Activated naive CD8-positive, alpha-beta T cell treated with anti-CD3 and anti-CD28 coated beads for 36 hours (primary cell): ENCODE results near the gene KCNJ9. TPM values are rescaled to one million over a fixed set of nuclear protein-coding genes. Genes with fewer than 3 reads are reported as not detected.

Experiments used
- DNase-seq: peaks from one replicate; pipeline ENCODE4 v3.0.0; 2021
- H3K27ac Mint-ChIP-seq: one replicate; pipeline ENCODE4 v1.8.0; 2022; ENCODE audit warnings: mild to moderate bottlenecking, moderate library complexity, mixed read lengths
- H3K27me3 Mint-ChIP-seq: one replicate; pipeline ENCODE4 v1.8.0; 2022; ENCODE audit warnings: mild to moderate bottlenecking, mixed read lengths
- H3K36me3 Mint-ChIP-seq: one replicate; pipeline ENCODE4 v1.8.0; 2021; ENCODE audit warnings: mild to moderate bottlenecking, mixed read lengths
- H3K4me1 Mint-ChIP-seq: one replicate; pipeline ENCODE4 v1.8.0; 2021; ENCODE audit warnings: mixed read lengths
- H3K4me3 Mint-ChIP-seq: one replicate; pipeline ENCODE4 v1.8.0; 2022; ENCODE audit warnings: mild to moderate bottlenecking, moderate library complexity, mixed read lengths
- H3K9me3 Mint-ChIP-seq: one replicate; pipeline ENCODE4 v1.8.0; 2022; ENCODE audit warnings: mixed read lengths
- total RNA-seq, 2 experiments: library from RNA; stranded (reverse); gene quantifications; one replicate each; pipeline ENCODE4 v1.2.3, GENCODE V29; 2021

KCNJ9 gene
- total RNA-seq, 2 experiments from 2014 or later = 0.04 TPM; not detected in 1

GRCh38 chr1:160077486-160077885 is 3.9 kb upstream of the KCNJ9 start:
- Mint-ChIP-seq H3K9me3 (no peaks in the 10 kb centered on the region), H3K27me3 (peaks cover 51% of the 10 kb centered on the region), H3K4me3 (no peak overlapping the region), H3K27ac (no peak overlapping the region), H3K4me1 (peaks cover 16% of the 10 kb centered on the region), H3K36me3 (no peaks in the 10 kb centered on the region)
- DNase-seq = no peak

- peak; percentile 74 for DNase-seq
- Mint-ChIP-seq H3K27ac (no peak overlapping the region), H3K36me3 (no peaks in the 10 kb centered on the region)
Measured at GRCh38 chr1:160078512-160079195, 2.7 kb upstream of the KCNJ9 start.

GRCh38 chr1:160079448-160079847 is 1.9 kb upstream of the KCNJ9 start:
- Mint-ChIP-seq H3K9me3 (no peaks in the 10 kb centered on the region), H3K4me1 (peaks cover 20% of the 10 kb centered on the region), H3K36me3 (peaks cover 4% of the 10 kb centered on the region), H3K27me3 (peaks cover 49% of the 10 kb centered on the region), H3K27ac (no peak overlapping the region), H3K4me3 (no peak overlapping the region)
- no peak for DNase-seq

More at GRCh38 chr1:160078512-160079195, 2.7 kb upstream of the KCNJ9 start:
- Mint-ChIP-seq H3K4me1 (peaks cover 16% of the 10 kb centered on the region), H3K27me3 (peaks cover 49% of the 10 kb centered on the region), H3K9me3 (no peaks in the 10 kb centered on the region), H3K4me3 (no peak overlapping the region)

GRCh38 chr1:160080381-160081100 is 797 bp upstream of the KCNJ9 start:
- H3K9me3 Mint-ChIP-seq = no peaks in the 10 kb centered on the region
- no peak overlapping the region for H3K4me3 Mint-ChIP-seq
- no peak overlapping the region for H3K27ac Mint-ChIP-seq
- no peak for DNase-seq
- peaks cover 8% of the 10 kb centered on the region for H3K36me3 Mint-ChIP-seq
- H3K4me1 Mint-ChIP-seq = peaks cover 20% of the 10 kb centered on the region
- H3K27me3 Mint-ChIP-seq = peaks cover 49% of the 10 kb centered on the region

GRCh38 chr1:160082487-160082886 is 1.1 kb downstream of the KCNJ9 start:
- H3K27me3 Mint-ChIP-seq = peaks cover 46% of the 10 kb centered on the region
- H3K4me1 Mint-ChIP-seq = peaks cover 23% of the 10 kb centered on the region
- H3K36me3 Mint-ChIP-seq = peaks cover 15% of the 10 kb centered on the region
- DNase-seq = no peak
- no peaks in the 10 kb centered on the region for H3K9me3 Mint-ChIP-seq
- no peak overlapping the region for H3K27ac Mint-ChIP-seq
- H3K4me3 Mint-ChIP-seq = no peak overlapping the region

GRCh38 chr1:160082926-160083325 is 1.6 kb downstream of the KCNJ9 start:
- Mint-ChIP-seq H3K27me3 (peaks cover 46% of the 10 kb centered on the region), H3K4me3 (no peak overlapping the region), H3K4me1 (peaks cover 23% of the 10 kb centered on the region), H3K36me3 (peaks cover 15% of the 10 kb centered on the region), H3K9me3 (no peaks in the 10 kb centered on the region), H3K27ac (no peak overlapping the region)
- DNase-seq = no peak

GRCh38 chr1:160083968-160084770 is 2.8 kb downstream of the KCNJ9 start:
- Mint-ChIP-seq H3K36me3 (peaks cover 15% of the 10 kb centered on the region), H3K27me3 (peaks cover 38% of the 10 kb centered on the region), H3K27ac (no peak overlapping the region), H3K4me3 (peak overlapping the region; percentile 3), H3K4me1 (peaks cover 23% of the 10 kb centered on the region), H3K9me3 (no peaks in the 10 kb centered on the region)
- peak; percentile 76 for DNase-seq

GRCh38 chr1:160084771-160085321 is 3.5 kb downstream of the KCNJ9 start:
- H3K4me1 Mint-ChIP-seq = peaks cover 21% of the 10 kb centered on the region
- H3K27ac Mint-ChIP-seq = no peak overlapping the region
- no peak for DNase-seq
- no peak overlapping the region for H3K4me3 Mint-ChIP-seq
- peaks cover 33% of the 10 kb centered on the region for H3K27me3 Mint-ChIP-seq
- no peaks in the 10 kb centered on the region for H3K9me3 Mint-ChIP-seq
- peaks cover 15% of the 10 kb centered on the region for H3K36me3 Mint-ChIP-seq

- Mint-ChIP-seq H3K36me3 (peaks cover 15% of the 10 kb centered on the region), H3K27ac (no peak overlapping the region), H3K4me1 (peaks cover 11% of the 10 kb centered on the region), H3K9me3 (no peaks in the 10 kb centered on the region), H3K27me3 (peaks cover 24% of the 10 kb centered on the region), H3K4me3 (no peak overlapping the region)
- DNase-seq = peak; percentile 76
Measured at GRCh38 chr1:160085686-160086455, 4.5 kb downstream of the KCNJ9 start.

- peaks cover 15% of the 10 kb centered on the region for H3K36me3 Mint-ChIP-seq
- peaks cover 18% of the 10 kb centered on the region for H3K27me3 Mint-ChIP-seq
- no peak for DNase-seq
- H3K9me3 Mint-ChIP-seq = no peaks in the 10 kb centered on the region
- no peak overlapping the region for H3K27ac Mint-ChIP-seq
- H3K4me1 Mint-ChIP-seq = peaks cover 7% of the 10 kb centered on the region
- H3K4me3 Mint-ChIP-seq = no peak overlapping the region
Measured at GRCh38 chr1:160086456-160086892, 5.1 kb downstream of the KCNJ9 start.

GRCh38 chr1:160087118-160087662 is 5.9 kb downstream of the KCNJ9 start:
- peaks cover 18% of the 10 kb centered on the region for H3K36me3 Mint-ChIP-seq
- peaks cover 11% of the 10 kb centered on the region for H3K27me3 Mint-ChIP-seq
- DNase-seq = no peak
- H3K4me1 Mint-ChIP-seq = peaks cover 8% of the 10 kb centered on the region
- no peak overlapping the region for H3K4me3 Mint-ChIP-seq
- H3K27ac Mint-ChIP-seq = no peak overlapping the region
- no peaks in the 10 kb centered on the region for H3K9me3 Mint-ChIP-seq

- Mint-ChIP-seq H3K36me3 (peaks cover 12% of the 10 kb centered on the region), H3K27me3 (no peaks in the 10 kb centered on the region), H3K4me3 (no peak overlapping the region), H3K4me1 (peaks cover 18% of the 10 kb centered on the region), H3K9me3 (no peaks in the 10 kb centered on the region), H3K27ac (no peak overlapping the region)
- no peak for DNase-seq
Measured at GRCh38 chr1:160089883-160090282, 8.5 kb downstream of the KCNJ9 start.

- no peak overlapping the region for H3K27ac Mint-ChIP-seq
- H3K4me1 Mint-ChIP-seq = peaks cover 18% of the 10 kb centered on the region
- H3K27me3 Mint-ChIP-seq = no peaks in the 10 kb centered on the region
- DNase-seq = no peak
- H3K9me3 Mint-ChIP-seq = no peaks in the 10 kb centered on the region
- peaks cover 7% of the 10 kb centered on the region for H3K36me3 Mint-ChIP-seq
- H3K4me3 Mint-ChIP-seq = no peak overlapping the region
Measured at GRCh38 chr1:160090760-160091159, 9.4 kb downstream of the KCNJ9 start.

- H3K9me3 Mint-ChIP-seq = no peaks in the 10 kb centered on the region
- H3K4me1 Mint-ChIP-seq = peaks cover 27% of the 10 kb centered on the region
- peaks cover 3% of the 10 kb centered on the region for H3K36me3 Mint-ChIP-seq
- no peaks in the 10 kb centered on the region for H3K27me3 Mint-ChIP-seq
- H3K27ac Mint-ChIP-seq = no peak overlapping the region
- DNase-seq = no peak
- H3K4me3 Mint-ChIP-seq = no peak overlapping the region
Measured at GRCh38 chr1:160091666-160092223, 10.4 kb downstream of the KCNJ9 start.
